HTR-8/SVneo (cell line): ENCODE data around the gene MYO1E.
A peak's percentile ranks its signal among the peaks of the same experiment; 100 is the strongest.

Experiments
- DNase-seq: peaks from one replicate; pipeline ENCODE4 v3.0.0; 2011; ENCODE audit warnings: low spot score, mixed read lengths; ENCODE audit not compliant: insufficient read length
- FAIRE-seq: peaks from 2 replicates; lab custom pipeline; 2011; peaks lifted over from hg19 to GRCh38; lab: Jason Lieb, UNC

Gene MYO1E

GRCh38 chr15:59274126-59274970 lies 98.3 kb downstream of the MYO1E start:
- DNase-seq = no peak
- no peak for FAIRE-seq

DNA sequence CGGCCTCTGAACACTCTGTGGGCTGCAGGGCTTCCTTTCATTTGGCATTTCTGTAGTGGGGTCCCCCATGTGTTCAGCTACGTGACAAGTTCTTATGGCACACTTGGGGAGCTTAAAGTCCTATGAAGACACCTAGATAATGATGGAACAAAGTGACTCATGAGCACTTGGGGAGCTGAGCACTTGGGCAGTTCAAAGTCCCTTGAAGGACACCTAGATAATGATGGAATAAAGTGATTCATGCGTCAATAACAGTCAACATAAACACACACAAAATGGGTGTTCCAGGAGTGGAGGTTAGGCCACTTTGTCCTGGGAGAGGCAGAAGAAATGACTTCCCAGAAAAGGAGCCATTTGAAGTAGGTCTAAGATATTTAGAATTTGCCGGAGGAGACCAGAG lies 99.4 kb downstream of the MYO1E start:
- no peak for DNase-seq
- no peak for FAIRE-seq

GRCh38 chr15:59271595-59272201 lies 101.0 kb downstream of the MYO1E start:
- FAIRE-seq = no peak
- DNase-seq = no peak

DNA sequence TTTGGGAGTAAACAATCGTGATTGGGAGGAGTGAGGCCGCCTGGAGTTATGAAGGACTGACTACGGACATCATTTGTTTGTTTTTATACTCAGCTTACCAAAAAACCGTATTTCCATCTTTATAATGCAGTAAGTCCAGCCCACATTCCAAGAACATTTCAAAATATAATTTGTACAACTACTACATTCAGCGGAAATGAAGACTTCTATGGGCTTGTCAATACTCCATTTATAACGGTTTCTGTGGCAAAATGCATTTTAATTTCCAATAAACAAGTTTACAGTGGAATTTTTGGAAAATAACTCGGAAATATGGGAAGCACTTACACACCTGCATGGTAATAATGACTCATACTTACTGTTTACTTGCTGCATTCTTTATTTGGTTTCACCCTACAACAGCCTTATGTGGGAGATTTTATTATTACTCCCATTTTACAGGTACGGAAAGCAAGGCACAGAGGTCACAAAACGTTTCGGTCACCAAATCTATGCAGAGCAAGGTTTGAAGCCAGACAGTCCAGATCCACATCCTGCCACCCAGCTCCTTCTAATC lies 103.7 kb downstream of the MYO1E start:
- DNase-seq = no peak
- FAIRE-seq = no peak

DNA sequence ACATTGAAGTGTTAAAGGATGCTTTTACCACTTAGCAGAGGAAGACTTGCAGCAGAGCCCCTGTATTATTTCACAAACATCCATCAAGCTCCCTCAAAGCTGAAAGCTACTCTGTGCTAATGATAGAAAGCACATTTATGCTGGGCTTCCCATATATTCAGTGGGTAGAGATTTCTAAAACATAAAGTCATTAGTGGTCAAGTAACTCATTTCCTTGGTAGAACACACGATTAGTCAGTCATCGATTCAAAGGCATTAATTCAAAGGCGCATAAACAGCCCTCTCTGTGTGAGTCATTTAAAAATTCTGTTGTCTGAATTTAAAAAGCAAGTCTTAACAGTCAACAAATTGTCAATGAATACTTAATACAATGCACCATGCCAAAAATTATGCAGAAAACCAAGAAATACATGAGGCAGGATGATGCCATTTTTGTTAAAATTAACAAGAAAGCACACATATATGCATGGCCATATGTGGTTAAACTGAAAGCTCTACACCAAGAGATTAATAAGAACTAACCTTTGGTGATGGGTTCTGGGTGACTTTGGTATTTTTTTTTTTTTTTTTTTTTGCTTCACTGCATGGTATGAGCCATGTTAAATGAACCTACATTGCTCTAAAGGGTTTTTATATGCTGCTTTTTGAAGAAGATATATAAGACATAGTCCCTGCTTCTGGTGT lies 104.4 kb downstream of the MYO1E start:
- DNase-seq = no peak
- no peak for FAIRE-seq

- FAIRE-seq (no peak), DNase-seq (no peak)
Measured at GRCh38 chr15:59266028-59266427, 106.6 kb downstream of the MYO1E start.

DNA sequence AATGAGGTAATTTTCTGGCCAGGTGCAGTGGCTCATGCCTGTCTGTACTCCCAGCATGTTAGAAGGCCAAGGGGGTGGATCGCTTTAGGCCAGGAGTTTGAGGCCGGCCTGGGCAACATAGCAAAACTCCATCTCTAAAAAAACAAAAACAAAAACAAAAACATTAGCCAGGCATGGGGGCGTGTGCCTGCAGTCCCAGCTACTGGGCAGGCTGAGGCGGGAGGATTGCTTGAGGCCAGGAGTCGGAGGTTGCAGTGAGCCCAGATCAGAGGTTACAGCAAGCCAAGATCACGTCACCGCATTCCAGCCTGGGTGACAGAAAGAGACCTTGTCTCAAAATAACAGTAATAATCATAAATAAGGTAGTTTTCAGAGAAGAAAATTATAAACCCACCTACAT lies 110.4 kb downstream of the MYO1E start:
- no peak for FAIRE-seq

GRCh38 chr15:59260090-59260489 lies 112.6 kb downstream of the MYO1E start:
- DNase-seq = no peak
- no peak for FAIRE-seq

More for the DNA sequence above, 110.4 kb downstream of the MYO1E start:
- no peak for DNase-seq

DNA sequence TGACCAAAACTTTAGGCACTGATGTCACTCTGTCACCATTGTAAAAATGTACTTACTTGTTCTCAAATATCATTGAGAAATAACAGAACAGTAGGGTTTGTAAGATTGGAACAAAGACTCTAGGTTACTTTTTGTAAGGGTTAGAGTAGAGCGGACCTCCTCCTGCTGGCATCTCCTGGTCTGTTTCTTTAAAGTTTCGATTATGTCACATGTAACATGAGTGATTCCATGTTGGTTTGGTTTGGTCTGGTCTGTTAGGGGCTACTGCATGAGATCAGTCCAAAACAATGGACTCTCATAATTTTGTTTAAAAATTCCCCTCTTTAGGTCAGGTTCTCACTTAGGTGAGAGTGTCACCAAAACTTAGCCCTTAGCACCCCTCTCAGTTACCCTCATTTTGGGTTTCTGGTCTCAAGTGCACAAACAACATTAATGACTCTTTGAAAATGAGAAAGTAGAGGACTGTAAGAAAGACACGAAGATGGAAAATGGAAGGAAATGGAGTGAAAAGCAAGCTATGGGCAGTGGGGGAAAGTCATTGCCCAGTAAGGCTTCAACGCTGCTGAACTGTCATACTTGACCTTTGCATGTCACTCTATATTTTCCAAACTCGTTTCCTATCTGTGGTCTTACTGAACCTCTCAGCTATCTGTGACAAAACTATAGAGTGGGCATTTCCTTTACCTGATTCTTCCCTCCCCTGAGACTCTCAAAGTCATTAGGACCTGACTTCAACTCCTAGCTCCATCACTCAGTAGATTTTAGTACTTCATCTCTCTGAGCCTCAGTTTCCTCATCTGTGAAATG lies 113.3 kb downstream of the MYO1E start:
- DNase-seq (no peak), FAIRE-seq (no peak)

GRCh38 chr15:59258317-59258716 lies 114.4 kb downstream of the MYO1E start:
- DNase-seq = no peak
- FAIRE-seq = no peak

DNA sequence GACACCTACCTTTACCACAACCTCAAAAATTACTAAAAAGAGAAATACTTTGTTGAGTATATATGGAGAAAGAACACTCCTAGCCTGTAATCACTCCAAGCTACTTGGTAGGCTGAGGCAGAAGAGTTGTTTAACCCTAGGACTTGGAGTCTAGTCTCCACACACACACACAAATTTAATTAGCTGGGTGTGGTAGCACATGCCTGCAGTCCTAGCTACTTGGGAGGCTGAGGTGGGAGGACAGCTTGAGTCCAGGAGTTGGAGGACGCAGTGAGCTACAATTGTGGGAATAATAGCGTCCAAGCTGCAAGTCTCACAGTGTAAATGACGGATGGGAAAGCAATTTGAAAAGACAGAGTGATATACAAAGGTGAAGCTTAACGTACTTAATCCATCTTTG lies 115.5 kb downstream of the MYO1E start:
- no peak for FAIRE-seq
- no peak for DNase-seq

GRCh38 chr15:59256482-59256881 lies 116.2 kb downstream of the MYO1E start:
- DNase-seq (no peak), FAIRE-seq (no peak)

GRCh38 chr15:59255680-59256336 lies 116.9 kb downstream of the MYO1E start:
- peak; percentile 13 for FAIRE-seq
- DNase-seq = peak; percentile 7

DNA sequence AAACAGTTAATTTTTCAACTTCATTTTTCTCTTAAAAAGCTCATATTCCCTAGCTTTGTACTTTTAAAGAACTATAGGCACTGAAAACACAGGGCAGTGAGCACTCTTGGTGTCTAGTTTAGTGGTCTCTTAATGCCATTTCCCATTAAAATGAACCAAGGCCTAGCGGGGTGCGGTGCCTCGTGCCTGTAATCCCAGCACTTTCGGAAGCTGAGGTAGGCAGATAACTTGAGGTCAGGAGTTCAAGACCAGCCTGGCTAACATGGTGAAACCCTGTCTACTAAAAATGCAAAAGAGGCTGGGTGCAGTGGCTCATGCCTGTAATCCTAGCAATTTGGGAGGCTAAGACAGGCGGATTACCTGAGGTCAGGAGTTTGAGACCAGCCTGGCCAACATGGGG lies 120.5 kb downstream of the MYO1E start:
- FAIRE-seq = no peak
- DNase-seq = no peak

- FAIRE-seq (no peak), DNase-seq (no peak)
Measured at GRCh38 chr15:59251001-59251845, 121.4 kb downstream of the MYO1E start.

GRCh38 chr15:59250249-59250648 lies 122.4 kb downstream of the MYO1E start:
- DNase-seq = no peak
- no peak for FAIRE-seq

- no peak for FAIRE-seq
Measured at GRCh38 chr15:59249816-59250215, 122.9 kb downstream of the MYO1E start.

DNA sequence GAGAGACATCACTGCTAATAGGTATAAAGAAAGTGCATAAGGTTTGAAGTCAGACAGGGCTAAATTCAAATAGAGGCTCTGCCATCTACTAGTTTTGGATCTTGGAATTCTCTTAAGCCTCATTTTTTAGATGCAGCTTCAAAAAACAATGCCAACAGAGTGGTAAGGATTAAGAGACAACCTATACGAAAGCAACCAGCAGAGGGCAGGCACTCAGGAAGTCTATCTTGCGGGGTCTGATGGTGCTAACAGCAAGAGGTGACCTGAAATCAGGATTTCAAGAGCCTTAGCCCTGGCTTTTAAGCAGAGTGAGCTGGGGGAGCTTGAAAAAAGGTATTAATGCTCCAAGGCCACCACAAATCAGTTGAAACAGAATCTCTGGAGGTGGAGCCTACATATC lies 125.3 kb downstream of the MYO1E start:
- peak; percentile 70 for DNase-seq
- FAIRE-seq = no peak

More at GRCh38 chr15:59249816-59250215, 122.9 kb downstream of the MYO1E start:
- DNase-seq = no peak

DNA sequence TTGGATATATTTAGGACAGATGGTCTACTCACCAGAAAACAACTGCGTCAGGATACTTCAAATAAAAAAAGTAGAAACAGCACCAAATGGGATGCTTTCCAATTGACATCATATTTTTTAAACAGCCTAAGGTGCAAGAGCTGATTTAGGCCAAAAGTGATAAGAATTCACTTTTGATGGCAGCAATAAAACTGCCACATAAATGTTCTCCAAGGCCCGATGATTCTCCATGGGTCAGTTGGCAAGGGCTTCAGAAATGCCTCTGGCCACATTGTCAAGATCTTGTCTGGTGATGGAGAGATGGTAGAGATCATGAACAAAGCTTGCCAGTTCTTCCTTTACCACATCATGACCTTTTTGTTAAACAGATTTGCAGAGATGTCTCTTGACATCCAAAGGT lies 127.1 kb downstream of the MYO1E start:
- no peak for DNase-seq
- no peak for FAIRE-seq
